Stimulated activated naive CD8-positive, alpha-beta T cell treated with anti-CD3 and anti-CD28 coated beads, Interleukin-15, amount 100 ng/mL, for 72 hours (primary cell): ENCODE measurements around the gene ZCCHC24.

Experiments used
- ATAC-seq: fragments of 150-1000 bp; cut with Tn5 transposase; 2 replicates; pipeline ENCODE4 v1.10.0; 2021; ENCODE audit warnings: mild to moderate bottlenecking, moderate library complexity
- DNase-seq, 2 donors: peaks; one replicate each; pipeline ENCODE4 v3.0.0; 2021 to 2022
- H3K27ac Mint-ChIP-seq, 2 donors: one replicate each; pipeline ENCODE4 v1.8.0; 2022; ENCODE audit warnings: mild to moderate bottlenecking in 2 of 2, mixed read lengths in 2 of 2, moderate library complexity in 2 of 2
- H3K27me3 Mint-ChIP-seq: one replicate; pipeline ENCODE4 v1.8.0; 2022; ENCODE audit warnings: mixed read lengths
- H3K4me1 Mint-ChIP-seq: one replicate; pipeline ENCODE4 v1.8.0; 2022; ENCODE audit warnings: mild to moderate bottlenecking, mixed read lengths
- H3K4me3 Mint-ChIP-seq, 2 donors: one replicate each; pipeline ENCODE4 v1.8.0; 2022; ENCODE audit warnings: mild to moderate bottlenecking in 2 of 2, mixed read lengths in 2 of 2, moderate library complexity in 1 of 2
- H3K9me3 Mint-ChIP-seq, 2 donors: one replicate each; pipeline ENCODE4 v1.8.0; 2022; ENCODE audit warnings: mixed read lengths in 2 of 2

ZCCHC24 gene

DNA sequence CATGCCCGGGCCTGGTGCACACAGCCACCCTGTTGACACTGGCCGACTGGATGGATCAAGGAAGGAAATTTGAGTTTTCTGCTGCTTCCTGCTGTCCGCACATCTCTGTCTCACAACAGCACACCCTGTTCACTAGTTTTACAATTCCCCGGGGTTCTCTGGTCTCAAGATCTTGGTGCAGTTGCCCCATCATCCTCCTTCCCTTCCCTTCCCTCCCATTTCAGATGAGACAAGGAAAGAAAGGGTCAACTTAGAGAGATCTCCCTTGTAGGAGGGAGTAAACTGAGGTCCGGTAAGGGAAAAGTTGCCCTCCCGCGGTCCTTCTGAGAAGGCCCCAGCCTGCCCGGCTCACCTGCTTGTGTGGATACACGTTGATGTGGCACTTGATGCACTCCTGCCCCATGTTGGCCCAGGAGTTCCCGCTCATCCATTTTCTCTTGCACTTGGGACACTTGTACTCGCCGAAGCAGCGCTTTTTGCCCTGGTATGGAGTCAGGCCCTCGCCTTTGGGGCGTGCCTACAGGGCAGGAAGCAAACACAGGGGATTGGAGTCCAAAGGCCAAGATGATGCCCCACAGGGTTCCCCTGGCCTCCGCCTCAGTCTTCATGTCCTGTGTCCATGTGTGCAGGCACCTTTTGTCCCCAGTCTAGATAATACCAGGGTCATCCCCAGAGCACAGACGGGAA is 51.4 kb downstream of the ZCCHC24 start:
- Mint-ChIP-seq H3K4me3 (no peak overlapping the region), H3K9me3 (no peaks in the 10 kb centered on the region), H3K27me3 (no peaks in the 10 kb centered on the region), H3K27ac (peak overlapping the region in 1 of 2 donors; percentile 46), H3K4me1 (peaks cover 12% of the 10 kb centered on the region)
- ATAC-seq (no peak), DNase-seq (no peak)

DNA sequence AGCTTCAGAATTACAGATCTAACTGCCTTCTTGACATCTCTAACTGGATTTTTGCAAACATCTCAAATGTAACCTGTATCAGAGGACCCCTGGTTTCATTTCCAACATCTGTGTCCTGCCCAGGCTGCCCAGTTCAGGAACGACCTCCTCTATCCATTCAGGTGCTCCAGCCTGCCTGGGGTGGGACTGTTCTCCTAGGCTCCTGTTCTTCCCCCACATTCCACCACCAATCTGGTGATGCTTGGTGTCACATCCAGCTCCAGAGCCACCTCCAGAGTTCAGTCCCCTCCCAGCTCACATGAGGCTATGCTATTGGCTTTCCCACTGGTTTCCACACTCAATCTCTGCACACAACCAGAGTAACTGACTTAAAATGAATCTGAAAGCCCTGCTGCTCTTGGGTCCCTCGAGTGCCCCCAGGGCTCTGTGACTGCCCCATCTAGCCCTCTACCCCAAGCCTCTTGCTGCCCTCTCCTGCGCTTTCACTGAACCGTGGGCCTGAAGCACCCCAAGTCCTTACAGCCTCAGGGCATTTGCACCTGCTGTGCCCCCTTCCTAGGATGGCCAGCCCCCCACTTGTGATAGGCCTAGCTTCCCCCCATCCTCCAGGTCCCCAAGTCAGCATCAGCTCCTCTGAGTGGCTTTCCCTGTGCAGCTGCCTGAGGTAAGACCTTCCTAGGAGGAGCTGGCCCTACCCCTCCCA is 52.1 kb downstream of the ZCCHC24 start:
- H3K4me1 Mint-ChIP-seq, result peaks cover 19% of the 10 kb centered on the region
- no peaks in the 10 kb centered on the region for H3K27me3 Mint-ChIP-seq
- no peak for DNase-seq
- H3K4me3 Mint-ChIP-seq, result no peak overlapping the region
- no peaks in the 10 kb centered on the region for H3K9me3 Mint-ChIP-seq
- ATAC-seq, result no peak
- H3K27ac Mint-ChIP-seq, result peak overlapping the region in 1 of 2 donors; percentile 46

DNA sequence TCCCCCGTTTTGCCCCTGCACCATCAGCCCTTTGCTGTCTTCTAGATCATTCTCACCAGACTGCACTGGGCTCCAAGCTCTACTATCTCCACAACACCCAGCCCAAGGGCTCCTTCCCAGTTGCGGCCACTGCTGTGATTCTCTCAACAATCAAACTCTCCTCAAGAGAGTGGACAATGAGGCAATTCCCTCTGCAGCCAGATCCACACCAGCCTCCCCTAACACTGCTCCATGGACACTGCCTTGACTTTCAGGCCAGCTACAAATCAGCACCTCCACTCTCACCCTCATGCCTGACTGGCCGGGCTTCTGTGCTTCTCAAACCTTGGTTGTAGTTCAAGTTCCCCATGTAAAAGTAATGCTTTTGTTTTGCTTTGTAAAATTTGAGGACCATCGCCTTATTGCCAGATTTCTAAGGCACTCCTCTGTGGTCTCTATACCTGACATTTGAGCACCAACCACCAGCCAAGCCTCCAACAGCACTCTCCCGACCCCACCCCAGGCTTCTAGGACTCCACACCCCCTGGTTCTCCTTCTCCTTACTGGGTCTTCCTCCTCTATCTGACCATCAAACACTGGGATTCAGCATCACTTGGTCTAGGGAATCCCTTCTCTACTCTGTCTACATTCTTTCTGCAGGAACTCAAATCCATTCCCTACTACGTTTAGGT is 52.8 kb downstream of the ZCCHC24 start:
- H3K27me3 Mint-ChIP-seq, result no peaks in the 10 kb centered on the region
- DNase-seq (no peak), ATAC-seq (no peak)
- H3K9me3 Mint-ChIP-seq, result no peaks in the 10 kb centered on the region
- H3K4me1 Mint-ChIP-seq, result peaks cover 20% of the 10 kb centered on the region
- H3K27ac Mint-ChIP-seq, result peak overlapping the region in 1 of 2 donors; percentile 1
- H3K4me3 Mint-ChIP-seq, result no peak overlapping the region

DNA sequence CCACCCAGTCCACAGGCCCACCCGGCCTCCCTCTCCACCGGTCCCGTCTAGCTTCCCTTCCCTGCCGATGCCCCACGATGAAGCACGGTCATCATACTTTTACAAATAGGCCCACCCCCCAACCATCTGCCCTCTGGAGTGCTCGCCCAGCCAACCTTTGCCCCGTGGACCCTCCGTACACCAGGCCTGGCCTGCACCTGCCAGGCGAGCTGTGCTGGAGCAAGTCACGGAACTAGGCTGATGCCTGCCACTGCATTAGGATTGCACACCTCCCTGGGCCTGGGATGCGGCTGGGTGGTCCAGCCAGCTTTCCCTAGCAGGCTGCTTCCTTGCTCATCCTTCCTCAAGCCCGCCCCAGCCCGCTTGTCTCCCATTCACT is 53.4 kb downstream of the ZCCHC24 start:
- Mint-ChIP-seq H3K4me3 (no peak overlapping the region), H3K27me3 (no peaks in the 10 kb centered on the region), H3K27ac (no peak overlapping the region), H3K9me3 (no peaks in the 10 kb centered on the region), H3K4me1 (peaks cover 20% of the 10 kb centered on the region)
- DNase-seq, result no peak
- no peak for ATAC-seq

DNA sequence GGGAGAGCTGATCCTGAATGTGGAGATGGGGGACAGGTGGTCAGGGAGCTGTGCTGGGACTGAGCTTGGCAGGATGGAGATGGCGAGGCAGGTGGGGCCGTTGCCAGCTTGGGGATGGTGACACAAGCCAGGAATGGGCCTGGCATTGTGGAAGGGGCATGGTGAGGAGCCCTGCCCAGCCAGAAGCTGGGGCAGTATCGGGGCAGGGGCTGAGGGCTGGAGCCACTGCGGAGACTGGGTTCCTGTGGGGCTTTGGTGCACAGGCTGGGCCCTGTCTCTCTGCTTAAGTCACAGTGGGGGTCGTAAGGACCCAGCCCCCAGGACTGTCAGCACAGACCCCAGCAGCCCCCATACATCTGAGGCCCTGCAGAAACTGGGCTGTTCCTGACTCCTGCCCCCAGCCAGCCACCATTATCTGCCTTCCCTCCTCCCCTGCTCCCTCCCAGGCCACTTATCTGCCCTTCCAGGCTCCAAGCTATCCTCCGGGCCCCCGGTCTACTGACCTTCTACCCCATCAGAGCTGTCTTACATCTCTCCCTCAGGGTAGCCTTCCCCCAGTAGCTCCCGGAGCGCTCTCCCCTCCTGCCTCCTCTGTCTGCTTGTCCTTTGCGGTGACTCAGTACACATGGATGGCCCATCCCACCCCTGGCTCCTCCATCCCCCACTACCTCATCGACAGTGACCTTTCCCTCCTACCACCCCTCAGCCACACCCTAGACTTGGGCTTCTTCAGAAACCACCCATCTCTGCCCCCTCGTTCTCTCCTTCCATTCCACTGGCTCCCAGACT is 54.0 kb downstream of the ZCCHC24 start:
- Mint-ChIP-seq H3K27ac (peak overlapping the region in 1 of 2 donors; percentile 60), H3K27me3 (no peaks in the 10 kb centered on the region), H3K4me3 (no peak overlapping the region), H3K9me3 (no peaks in the 10 kb centered on the region), H3K4me1 (peaks cover 20% of the 10 kb centered on the region)
- DNase-seq (no peak), ATAC-seq (no peak)

DNA sequence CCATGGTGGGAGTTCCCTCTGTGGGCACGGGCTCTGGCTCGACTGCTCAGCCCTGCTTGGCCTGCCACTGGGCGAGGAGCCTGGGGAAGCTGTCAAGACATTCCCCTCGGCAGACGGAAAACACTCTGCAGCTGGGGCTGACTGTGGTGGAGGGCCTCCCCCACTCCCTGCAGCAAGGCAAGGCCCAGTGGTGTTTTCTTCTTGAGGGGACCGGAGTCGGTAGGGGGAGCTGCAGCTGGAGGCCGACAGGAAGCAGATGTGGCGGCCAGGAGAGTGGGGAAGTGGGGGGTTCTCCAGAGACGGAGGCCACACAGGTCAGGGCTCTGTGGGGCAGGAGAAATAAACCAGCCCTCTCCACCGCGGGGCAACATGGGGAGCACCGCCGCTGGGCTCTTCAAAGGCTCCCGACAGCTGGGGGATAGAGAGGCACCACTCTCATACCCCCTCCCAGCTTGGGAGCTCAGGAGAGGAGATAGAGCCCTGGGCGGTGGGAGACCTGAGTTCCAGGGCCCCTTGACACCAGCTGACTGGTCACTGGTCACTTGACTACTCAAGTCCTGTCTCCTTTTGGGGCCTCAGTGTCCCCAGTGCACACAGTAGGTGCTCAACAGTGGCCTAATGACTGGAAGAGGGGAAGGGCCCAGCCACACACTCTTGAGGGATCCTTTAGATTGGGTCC is 54.7 kb downstream of the ZCCHC24 start:
- Mint-ChIP-seq H3K4me3 (peak overlapping the region in 1 of 2 donors; percentile 13), H3K27me3 (no peaks in the 10 kb centered on the region), H3K4me1 (peaks cover 20% of the 10 kb centered on the region), H3K9me3 (no peaks in the 10 kb centered on the region), H3K27ac (peak overlapping the region in 1 of 2 donors; percentile 60)
- DNase-seq (peak in 1 of 2 donors; percentile 10), ATAC-seq (no peak)

DNA sequence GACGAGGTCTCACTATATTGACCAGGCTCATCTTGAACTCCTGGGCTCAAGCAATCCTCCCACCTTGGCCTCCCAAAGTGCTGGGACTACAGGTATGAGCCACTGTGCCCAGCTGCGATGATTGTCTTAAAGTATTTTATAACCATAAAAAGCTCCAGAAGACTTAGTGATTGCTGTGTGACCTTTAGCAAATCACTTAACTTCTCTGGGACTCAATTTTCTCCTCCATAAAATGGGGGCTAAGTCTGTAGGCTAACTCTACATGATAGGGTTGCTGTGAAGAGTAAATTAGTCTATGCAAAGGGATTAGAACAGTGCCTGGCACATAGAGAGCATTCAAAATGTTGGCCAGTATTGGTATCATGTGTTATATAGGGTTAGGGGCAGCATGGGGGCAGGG is 55.4 kb downstream of the ZCCHC24 start:
- Mint-ChIP-seq H3K4me1 (peaks cover 20% of the 10 kb centered on the region), H3K27me3 (no peaks in the 10 kb centered on the region), H3K4me3 (no peak overlapping the region), H3K27ac (peak overlapping the region in 1 of 2 donors; percentile 9), H3K9me3 (no peaks in the 10 kb centered on the region)
- no peak for DNase-seq
- ATAC-seq, result no peak

DNA sequence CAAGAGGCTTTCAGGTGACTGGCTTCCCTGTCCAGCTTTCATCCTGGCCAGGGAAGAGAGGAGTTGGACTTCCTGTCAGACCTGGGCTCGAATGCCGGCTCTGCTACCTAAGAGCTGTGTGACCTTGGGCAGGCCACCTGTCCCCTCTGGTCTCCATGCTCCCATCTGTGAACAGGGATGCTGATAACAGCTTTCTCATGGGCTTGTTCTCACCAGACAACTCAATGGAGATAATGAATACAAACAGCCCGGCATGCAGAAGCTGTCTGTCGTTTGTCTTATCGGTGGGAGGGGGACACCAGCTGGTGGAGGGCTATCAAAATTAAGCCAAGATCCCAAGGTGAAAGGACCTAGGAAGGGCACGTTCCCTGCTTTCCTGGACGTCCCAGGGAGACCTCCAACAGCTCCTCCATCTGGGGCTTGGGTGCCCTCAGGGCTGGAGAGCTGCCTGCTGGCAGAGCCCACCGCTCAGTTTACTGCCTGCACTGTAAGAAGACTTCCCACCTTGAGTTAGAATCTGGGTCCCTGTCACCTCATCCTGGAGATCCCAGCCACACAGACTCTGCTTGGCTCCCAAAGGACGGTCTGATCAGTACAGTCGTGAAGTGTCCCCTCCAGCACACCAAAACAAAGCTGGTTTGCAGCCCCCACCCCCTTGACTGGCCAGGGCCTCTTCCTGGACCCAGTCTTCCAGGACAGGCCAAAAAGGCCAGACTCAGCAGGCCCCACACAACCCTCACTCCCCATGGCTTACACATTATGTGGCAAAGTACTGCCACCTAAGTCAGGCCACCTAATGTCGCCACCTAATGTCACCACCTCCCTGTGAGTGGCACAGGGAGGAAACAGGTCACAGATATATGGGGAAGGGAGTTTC is 57.2 kb downstream of the ZCCHC24 start:
- Mint-ChIP-seq H3K9me3 (no peaks in the 10 kb centered on the region), H3K4me3 (no peak overlapping the region), H3K4me1 (peaks cover 20% of the 10 kb centered on the region), H3K27ac (peak overlapping the region in 1 of 2 donors; percentile 15), H3K27me3 (no peaks in the 10 kb centered on the region)
- DNase-seq (peak in 1 of 2 donors; percentile 42), ATAC-seq (peak; percentile 88)

DNA sequence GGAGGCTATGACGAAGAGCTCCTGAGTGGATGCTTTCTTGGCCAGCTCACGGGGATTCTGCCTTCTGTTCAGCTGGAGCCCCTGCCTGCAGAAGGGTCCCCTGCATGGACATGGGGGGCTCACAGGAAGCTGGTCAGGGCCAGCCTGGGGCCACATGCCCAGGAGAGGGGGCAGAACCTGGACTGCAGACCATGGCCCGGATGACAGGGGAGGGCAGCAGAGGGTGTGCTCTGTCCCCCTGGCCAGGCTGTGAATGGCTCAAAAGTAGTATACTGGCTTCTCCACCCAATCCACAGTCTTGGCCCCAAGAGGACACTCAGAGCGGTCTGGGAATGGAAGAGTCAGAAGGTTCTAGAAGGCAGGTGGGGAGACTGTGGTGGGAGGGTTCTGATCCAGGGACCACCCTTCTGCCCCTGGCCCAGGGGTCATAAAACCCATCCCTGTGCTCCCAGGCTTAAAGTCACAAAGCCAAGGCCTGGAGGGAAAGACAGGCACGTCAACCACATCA is 57.9 kb downstream of the ZCCHC24 start:
- H3K27ac Mint-ChIP-seq, result no peak overlapping the region
- DNase-seq (peak in 1 of 2 donors; percentile 6), ATAC-seq (no peak)
- H3K4me1 Mint-ChIP-seq, result peaks cover 20% of the 10 kb centered on the region
- no peaks in the 10 kb centered on the region for H3K27me3 Mint-ChIP-seq
- no peak overlapping the region for H3K4me3 Mint-ChIP-seq
- H3K9me3 Mint-ChIP-seq, result no peaks in the 10 kb centered on the region

DNA sequence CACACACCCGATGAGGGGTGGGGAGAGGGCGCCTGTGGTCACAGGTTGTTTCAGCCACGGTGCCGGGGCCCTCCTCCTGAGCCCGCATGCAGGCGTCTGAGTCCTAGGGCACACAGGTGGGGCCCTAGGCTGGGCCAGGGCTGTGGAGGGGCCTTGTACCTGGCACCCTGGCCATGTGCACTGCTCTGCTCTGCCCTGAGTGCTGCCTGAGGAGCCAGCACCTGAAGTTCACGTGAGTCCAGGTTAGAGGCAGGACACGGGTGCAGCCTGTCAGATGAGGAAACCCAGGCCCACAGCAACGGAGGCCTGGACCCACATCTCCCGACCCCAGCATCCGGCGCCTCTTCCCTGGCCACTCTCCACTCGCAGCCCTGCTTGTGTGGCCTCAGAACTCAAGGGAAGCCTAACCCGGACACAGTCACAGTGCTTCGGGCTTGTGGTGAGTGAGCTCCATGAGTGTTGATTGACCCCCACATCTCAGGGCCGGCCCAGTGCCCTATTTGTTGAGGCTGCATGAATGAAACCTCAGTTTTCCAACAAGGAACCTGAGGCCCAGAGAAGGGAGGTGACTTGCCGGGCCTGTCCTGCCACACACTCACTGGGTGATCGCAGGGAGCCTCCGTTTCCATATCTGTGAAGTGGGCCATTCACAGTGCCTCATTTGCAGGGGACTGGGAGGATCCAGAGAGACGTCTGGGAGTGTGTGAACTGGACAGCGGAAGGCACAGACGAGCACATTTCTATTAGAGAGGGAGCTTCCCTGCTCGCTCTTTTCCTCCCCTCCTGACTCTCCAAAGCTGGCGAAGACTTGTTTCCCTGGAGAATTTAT is 58.6 kb downstream of the ZCCHC24 start:
- peaks cover 20% of the 10 kb centered on the region for H3K4me1 Mint-ChIP-seq
- DNase-seq, result peak in 1 of 2 donors; percentile 8
- ATAC-seq, result peak; percentile 6
- H3K27me3 Mint-ChIP-seq, result no peaks in the 10 kb centered on the region
- no peaks in the 10 kb centered on the region for H3K9me3 Mint-ChIP-seq
- H3K4me3 Mint-ChIP-seq, result no peak overlapping the region
- no peak overlapping the region for H3K27ac Mint-ChIP-seq

DNA sequence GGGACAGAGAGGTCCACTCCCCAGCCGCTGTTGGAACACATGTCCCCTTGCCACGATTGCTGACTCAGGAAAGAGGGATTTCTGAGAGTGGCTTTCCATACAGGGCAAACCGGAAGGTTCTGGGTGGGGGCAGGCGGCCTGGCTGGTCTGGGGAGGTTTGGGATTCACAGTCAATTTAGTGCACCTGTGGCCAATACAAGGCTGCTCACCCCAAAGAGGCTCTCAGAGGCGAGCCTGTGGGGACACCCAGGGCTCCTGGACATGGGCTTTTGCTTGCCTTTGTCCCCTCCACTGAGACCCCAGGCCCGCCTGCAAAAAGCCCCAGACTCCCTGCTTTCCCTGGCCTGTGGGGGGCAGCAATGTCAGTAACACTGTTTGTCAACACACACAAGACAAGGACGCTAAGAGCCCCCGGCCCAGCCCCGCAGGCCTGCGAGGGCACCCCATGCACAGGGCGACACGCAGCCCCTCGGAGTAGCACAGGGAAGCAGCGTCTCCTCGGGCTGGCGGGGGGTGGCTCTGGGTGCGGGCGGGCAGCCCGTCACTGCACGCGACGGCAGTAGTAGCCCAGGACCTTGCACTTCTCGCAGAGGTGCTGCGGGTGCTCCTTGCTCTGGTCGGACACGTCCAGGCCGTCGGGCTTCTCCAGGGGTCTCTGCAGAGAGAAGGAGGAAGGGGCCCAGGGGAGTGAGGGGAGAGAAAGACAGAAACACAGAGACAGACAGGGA is 59.5 kb downstream of the ZCCHC24 start:
- Mint-ChIP-seq H3K4me1 (peaks cover 19% of the 10 kb centered on the region), H3K27ac (peak overlapping the region in 1 of 2 donors; percentile 86), H3K4me3 (no peak overlapping the region), H3K27me3 (no peaks in the 10 kb centered on the region), H3K9me3 (no peaks in the 10 kb centered on the region)
- ATAC-seq (no peak), DNase-seq (peak in 1 of 2 donors; percentile 4)

DNA sequence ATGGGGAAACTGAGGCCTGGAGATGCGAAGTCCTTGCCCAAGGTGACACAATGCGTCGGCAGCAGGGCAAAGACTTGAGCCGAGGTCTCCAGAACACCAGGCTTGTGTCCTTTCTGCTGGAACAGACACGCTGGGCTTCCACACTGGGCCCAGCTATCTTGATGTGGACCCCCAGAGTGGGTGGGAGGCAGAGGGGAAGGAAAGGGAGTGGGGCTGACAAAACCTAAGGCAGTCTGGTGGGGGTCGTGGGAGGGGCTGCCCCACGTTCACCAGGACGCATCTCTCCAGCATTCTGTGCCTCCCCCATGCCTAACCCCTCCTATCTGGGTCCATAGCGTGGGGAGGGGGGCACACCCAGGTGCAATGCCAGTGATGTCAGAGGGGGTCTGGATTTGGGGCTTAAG is 60.0 kb downstream of the ZCCHC24 start:
- H3K4me1 Mint-ChIP-seq, result peaks cover 13% of the 10 kb centered on the region
- ATAC-seq (no peak), DNase-seq (peak in 1 of 2 donors; percentile 5)
- H3K9me3 Mint-ChIP-seq, result no peaks in the 10 kb centered on the region
- H3K4me3 Mint-ChIP-seq, result no peak overlapping the region
- H3K27ac Mint-ChIP-seq, result no peak overlapping the region
- no peaks in the 10 kb centered on the region for H3K27me3 Mint-ChIP-seq
